K562 (cell line): ENCODE results near the gene HPSE2.

Experiments used
- CSDE1 ChIP-seq, 2 experiments: fragments of 450-650 bp; IDR thresholded peaks; 2 replicates each; pipeline ENCODE4 v1.6.1; 2016; ENCODE audit warnings: mild to moderate bottlenecking in 1 of 2
- ETS2 ChIP-seq: IDR thresholded peaks from 2 replicates; pipeline ENCODE4 v1.6.1; 2016; ENCODE audit warnings: borderline replicate concordance, missing genetic modification characterization, mild to moderate bottlenecking, moderate library complexity, missing compliant biosample characterization; ENCODE audit not compliant: poor library complexity, severe bottlenecking
- GABPB1 ChIP-seq: sonication (generic); formaldehyde crosslinking; IDR thresholded peaks from 2 replicates; pipeline ENCODE4 v1.8.0; 2022; ENCODE audit warnings: mild to moderate bottlenecking, missing genetic modification reagents
- MAZ ChIP-seq, 2 experiments: fragments of 450-650 bp in 1 of 2; sonication (generic) in 1 of 2; formaldehyde crosslinking; IDR thresholded peaks in 1 of 2; conservative IDR thresholded peaks in 1 of 2; 2 replicates each; pipeline versions ENCODE4 v1.4.0 to v1.5.0; 2020; ENCODE audit warnings: mild to moderate bottlenecking in 1 of 2, missing genetic modification reagents in 1 of 2
- NFIC ChIP-seq: fragments of 450-650 bp; IDR thresholded peaks from 2 replicates; pipeline ENCODE4 v1.6.1; 2017; ENCODE audit warnings: mild to moderate bottlenecking, inconsistent platforms
- POLR2AphosphoS5 ChIP-seq: IDR thresholded peaks from 2 replicates; pipeline ENCODE4 v1.6.1; 2011; ENCODE audit warnings: mild to moderate bottlenecking, low read depth, low read length, moderate library complexity; ENCODE audit not compliant: control insufficient read depth, insufficient read depth
- RCOR1 ChIP-seq, 2 experiments: IDR thresholded peaks; 2 replicates each; pipeline ENCODE4 v1.6.1; 2012; ENCODE audit warnings: low read depth in 2 of 2, low read length in 2 of 2, borderline replicate concordance in 1 of 2, improper control_type of control experiment in 1 of 2
- RNF2 ChIP-seq: sonication (generic); IDR thresholded peaks from 2 replicates; pipeline ENCODE4 v1.6.1; 2016
- SP1 ChIP-seq: sonication (generic); formaldehyde crosslinking; IDR thresholded peaks from 2 replicates; pipeline ENCODE4 v1.8.1; 2022; ENCODE audit warnings: mild to moderate bottlenecking, missing genetic modification reagents
- TEAD4 ChIP-seq, 2 experiments: sonication (generic) in 1 of 2; formaldehyde crosslinking in 1 of 2; IDR thresholded peaks; 2 replicates each; pipeline versions ENCODE4 v1.6.1 to v1.8.0; 2012 to 2022; ENCODE audit warnings: borderline replicate concordance in 1 of 2, inconsistent platforms in 1 of 2, low read length in 1 of 2, mild to moderate bottlenecking in 1 of 2, missing genetic modification reagents in 1 of 2
- YY1 ChIP-seq, 3 experiments: IDR thresholded peaks; 2 replicates each; pipeline ENCODE4 v1.6.1; 2011; ENCODE audit warnings: low read length in 2 of 3, mild to moderate bottlenecking in 2 of 3, moderate library complexity in 2 of 3, borderline replicate concordance in 1 of 3, control low read depth in 1 of 3, low read depth in 1 of 3; ENCODE audit not compliant: insufficient read depth in 3 of 3, insufficient replicate concordance in 2 of 3, control insufficient read depth in 1 of 3, insufficient read length in 1 of 3; ENCODE audit errors: extremely low read depth in 1 of 3
- TF ChIP-seq, protein P1 (sequence below): conservative IDR thresholded peaks from 2 replicates; pipeline ENCODE4 v1.6.1; 2011; ENCODE audit warnings: low read depth, mild to moderate bottlenecking, low read length; ENCODE audit not compliant: control insufficient read depth
- TF ChIP-seq, protein P2 (sequence below): IDR thresholded peaks from 2 replicates; pipeline ENCODE4 v1.6.1; 2011; ENCODE audit not compliant: insufficient read length; ENCODE audit errors: extremely low read depth
- TF ChIP-seq, protein P3 (sequence below): sonication (generic); formaldehyde crosslinking; IDR thresholded peaks from 2 replicates; pipeline ENCODE4 v1.8.0; 2022; ENCODE audit warnings: mild to moderate bottlenecking, missing genetic modification reagents

- TF ChIP-seq GABPB1 (CRISPR knock-in tag) (no peak), TEAD4 (IDR thresholded peaks at IDR 0.05; ENCODE audit: low read length) (no peak), TEAD4 (CRISPR knock-in tag; IDR thresholded peaks at IDR 0.05; ENCODE audit: borderline replicate concordance) (no peak), MAZ (CRISPR knock-in tag; conservative IDR thresholded peaks at IDR 0.05 in 1 of 2, IDR thresholded peaks at IDR 0.05 in 1 of 2) (no peak), POLR2AphosphoS5 (no peak), SP1 (CRISPR knock-in tag) (no peak), RNF2 (no peak), NFIC (no peak), CSDE1 (IDR thresholded peaks at IDR 0.05) (no peak), RCOR1 (IDR thresholded peaks at IDR 0.05; ENCODE audit: borderline replicate concordance in 1 of 2, low read depth in 2 of 2, low read length in 2 of 2) (no peak), ETS2 (no peak), YY1 (IDR thresholded peaks at IDR 0.05; ENCODE audit: borderline replicate concordance in 1 of 3, control insufficient read depth in 1 of 3, extremely low read depth in 1 of 3, insufficient read depth in 3 of 3, insufficient read length in 1 of 3, insufficient replicate concordance in 2 of 3, low read depth in 1 of 3, low read length in 2 of 3) (no peak)
- TF ChIP-seq, protein P1, sequence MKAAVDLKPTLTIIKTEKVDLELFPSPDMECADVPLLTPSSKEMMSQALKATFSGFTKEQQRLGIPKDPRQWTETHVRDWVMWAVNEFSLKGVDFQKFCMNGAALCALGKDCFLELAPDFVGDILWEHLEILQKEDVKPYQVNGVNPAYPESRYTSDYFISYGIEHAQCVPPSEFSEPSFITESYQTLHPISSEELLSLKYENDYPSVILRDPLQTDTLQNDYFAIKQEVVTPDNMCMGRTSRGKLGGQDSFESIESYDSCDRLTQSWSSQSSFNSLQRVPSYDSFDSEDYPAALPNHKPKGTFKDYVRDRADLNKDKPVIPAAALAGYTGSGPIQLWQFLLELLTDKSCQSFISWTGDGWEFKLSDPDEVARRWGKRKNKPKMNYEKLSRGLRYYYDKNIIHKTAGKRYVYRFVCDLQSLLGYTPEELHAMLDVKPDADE, result no peak
- TF ChIP-seq, protein P2, sequence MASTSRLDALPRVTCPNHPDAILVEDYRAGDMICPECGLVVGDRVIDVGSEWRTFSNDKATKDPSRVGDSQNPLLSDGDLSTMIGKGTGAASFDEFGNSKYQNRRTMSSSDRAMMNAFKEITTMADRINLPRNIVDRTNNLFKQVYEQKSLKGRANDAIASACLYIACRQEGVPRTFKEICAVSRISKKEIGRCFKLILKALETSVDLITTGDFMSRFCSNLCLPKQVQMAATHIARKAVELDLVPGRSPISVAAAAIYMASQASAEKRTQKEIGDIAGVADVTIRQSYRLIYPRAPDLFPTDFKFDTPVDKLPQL, result no peak
- TF ChIP-seq, protein P3, sequence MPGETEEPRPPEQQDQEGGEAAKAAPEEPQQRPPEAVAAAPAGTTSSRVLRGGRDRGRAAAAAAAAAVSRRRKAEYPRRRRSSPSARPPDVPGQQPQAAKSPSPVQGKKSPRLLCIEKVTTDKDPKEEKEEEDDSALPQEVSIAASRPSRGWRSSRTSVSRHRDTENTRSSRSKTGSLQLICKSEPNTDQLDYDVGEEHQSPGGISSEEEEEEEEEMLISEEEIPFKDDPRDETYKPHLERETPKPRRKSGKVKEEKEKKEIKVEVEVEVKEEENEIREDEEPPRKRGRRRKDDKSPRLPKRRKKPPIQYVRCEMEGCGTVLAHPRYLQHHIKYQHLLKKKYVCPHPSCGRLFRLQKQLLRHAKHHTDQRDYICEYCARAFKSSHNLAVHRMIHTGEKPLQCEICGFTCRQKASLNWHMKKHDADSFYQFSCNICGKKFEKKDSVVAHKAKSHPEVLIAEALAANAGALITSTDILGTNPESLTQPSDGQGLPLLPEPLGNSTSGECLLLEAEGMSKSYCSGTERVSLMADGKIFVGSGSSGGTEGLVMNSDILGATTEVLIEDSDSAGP (CRISPR knock-in tag), result no peak
These were observed 349.0 kb downstream of the HPSE2 start for GRCh38 chr10:98886686-98887085.
